ENCODE data around the gene RC3H2. TPM values are rescaled to one million over a fixed set of nuclear protein-coding genes. Genes with fewer than 3 reads are reported as not detected.
"Not testable (repeated sequence)": the region's sequence is repeated elsewhere in the genome, so short reads cannot be mapped to it uniquely, and the experiment has no call there.

The RC3H2 gene
- total RNA-seq, 1 donor from 2014 or later, result 38.3 TPM

GRCh38 chr9:122939601-122940000 is 34.4 kb upstream of the RC3H2 start:
- H3K4me1 Mint-ChIP-seq (ENCODE audit: low read depth), result peaks cover 25% of the 10 kb centered on the region
- no peaks in the 10 kb centered on the region for H3K27me3 Mint-ChIP-seq (ENCODE audit: low read depth)
- H3K36me3 Mint-ChIP-seq (ENCODE audit: low read depth), result peaks cover 32% of the 10 kb centered on the region
- no peaks in the 10 kb centered on the region for H3K9me3 Mint-ChIP-seq
- H3K27ac Mint-ChIP-seq, result no peak overlapping the region
- intact Hi-C loops (cut with micrococcal nuclease), result no loop called here
- DNase-seq (ENCODE audit: low spot score), result no peak
- H3K4me3 Mint-ChIP-seq (ENCODE audit: low read depth), result peak overlapping the region; percentile 58

- no peaks in the 10 kb centered on the region for H3K9me3 Mint-ChIP-seq
- peaks cover 26% of the 10 kb centered on the region for H3K4me1 Mint-ChIP-seq (ENCODE audit: low read depth)
- no peaks in the 10 kb centered on the region for H3K27me3 Mint-ChIP-seq (ENCODE audit: low read depth)
- DNase-seq (ENCODE audit: low spot score), result no peak
- intact Hi-C loops (cut with micrococcal nuclease), result no loop called here
- no peak overlapping the region for H3K27ac Mint-ChIP-seq
- no peak overlapping the region for H3K4me3 Mint-ChIP-seq (ENCODE audit: low read depth)
- H3K36me3 Mint-ChIP-seq (ENCODE audit: low read depth), result peaks cover 32% of the 10 kb centered on the region
Observed at GRCh38 chr9:122936883-122937282, 31.7 kb upstream of the RC3H2 start.

GRCh38 chr9:122936464-122936863 is 31.3 kb upstream of the RC3H2 start:
- Mint-ChIP-seq H3K27me3 (ENCODE audit: low read depth) (no peaks in the 10 kb centered on the region), H3K4me1 (ENCODE audit: low read depth) (peaks cover 22% of the 10 kb centered on the region), H3K9me3 (no peaks in the 10 kb centered on the region), H3K36me3 (ENCODE audit: low read depth) (peaks cover 32% of the 10 kb centered on the region), H3K4me3 (ENCODE audit: low read depth) (no peak overlapping the region), H3K27ac (no peak overlapping the region)
- intact Hi-C loops (cut with micrococcal nuclease), result no loop called here
- DNase-seq (ENCODE audit: low spot score), result no peak

GRCh38 chr9:122931226-122932121 is 26.3 kb upstream of the RC3H2 start, which contains the start of gene ZBTB26:
Gene ZBTB26 (minus strand): TSS chr9:122931512. CDS start chr9:122919934, 11,578 bp downstream.
- Mint-ChIP-seq H3K27ac (peak within 1 kb of the TSS; percentile 90), H3K9me3 (no peaks in the 10 kb centered on the region), H3K4me1 (ENCODE audit: low read depth) (peaks cover 11% of the 10 kb centered on the region), H3K27me3 (ENCODE audit: low read depth) (no peaks in the 10 kb centered on the region), H3K4me3 (ENCODE audit: low read depth) (no peak within 1 kb of the TSS), H3K36me3 (ENCODE audit: low read depth) (peaks cover 10% of the 10 kb centered on the region)
- DNase-seq (ENCODE audit: low spot score), result peak; percentile 79
- intact Hi-C loops (cut with micrococcal nuclease), result loop anchor here (1.0 kb wide), 3 partner anchors 9 to 26 kb away; partner anchors contain the start of genes RC3H2 and ZBTB6

- Mint-ChIP-seq H3K36me3 (ENCODE audit: low read depth) (peaks cover 4% of the 10 kb centered on the region), H3K27me3 (ENCODE audit: low read depth) (no peaks in the 10 kb centered on the region), H3K4me1 (ENCODE audit: low read depth) (peaks cover 11% of the 10 kb centered on the region), H3K9me3 (no peaks in the 10 kb centered on the region), H3K4me3 (ENCODE audit: low read depth) (no peak overlapping the region), H3K27ac (no peak overlapping the region)
- intact Hi-C loops (cut with micrococcal nuclease), result loop anchor here (1.0 kb wide), 3 partner anchors 10 to 25 kb away; partner anchors contain the start of genes RC3H2 and ZBTB6
- no peak for DNase-seq (ENCODE audit: low spot score)
Observed at GRCh38 chr9:122930541-122931225, 25.5 kb upstream of the RC3H2 start.

- intact Hi-C loops (cut with micrococcal nuclease), result no loop called here
- Mint-ChIP-seq H3K9me3 (no peaks in the 10 kb centered on the region), H3K4me1 (ENCODE audit: low read depth) (peaks cover 8% of the 10 kb centered on the region), H3K27ac (no peak overlapping the region), H3K4me3 (ENCODE audit: low read depth) (no peak overlapping the region), H3K27me3 (ENCODE audit: low read depth) (no peaks in the 10 kb centered on the region), H3K36me3 (ENCODE audit: low read depth) (peaks cover 1% of the 10 kb centered on the region)
- DNase-seq (ENCODE audit: low spot score), result no peak
Observed at GRCh38 chr9:122929796-122930354, 24.7 kb upstream of the RC3H2 start.

- no peak overlapping the region for H3K27ac Mint-ChIP-seq
- peaks cover 21% of the 10 kb centered on the region for H3K36me3 Mint-ChIP-seq (ENCODE audit: low read depth)
- no peak overlapping the region for H3K4me3 Mint-ChIP-seq (ENCODE audit: low read depth)
- no peaks in the 10 kb centered on the region for H3K27me3 Mint-ChIP-seq (ENCODE audit: low read depth)
- intact Hi-C loops (cut with micrococcal nuclease), result no loop called here
- no peaks in the 10 kb centered on the region for H3K9me3 Mint-ChIP-seq
- H3K4me1 Mint-ChIP-seq (ENCODE audit: low read depth), result peaks cover 7% of the 10 kb centered on the region
- DNase-seq (ENCODE audit: low spot score), result no peak
Observed at GRCh38 chr9:122923947-122924346, 18.8 kb upstream of the RC3H2 start.

GRCh38 chr9:122922713-122923112 is 17.6 kb upstream of the RC3H2 start:
- Mint-ChIP-seq H3K27me3 (ENCODE audit: low read depth) (no peaks in the 10 kb centered on the region), H3K4me1 (ENCODE audit: low read depth) (peaks cover 7% of the 10 kb centered on the region), H3K36me3 (ENCODE audit: low read depth) (peaks cover 28% of the 10 kb centered on the region), H3K9me3 (no peaks in the 10 kb centered on the region), H3K4me3 (ENCODE audit: low read depth) (no peak overlapping the region), H3K27ac (no peak overlapping the region)
- intact Hi-C loops (cut with micrococcal nuclease), result no loop called here
- DNase-seq (ENCODE audit: low spot score), result no peak

GRCh38 chr9:122918310-122918709 is 13.2 kb upstream of the RC3H2 start:
- Mint-ChIP-seq H3K4me3 (ENCODE audit: low read depth) (no peak overlapping the region), H3K27me3 (ENCODE audit: low read depth) (no peaks in the 10 kb centered on the region), H3K4me1 (ENCODE audit: low read depth) (peaks cover 4% of the 10 kb centered on the region), H3K36me3 (ENCODE audit: low read depth) (peaks cover 27% of the 10 kb centered on the region), H3K27ac (no peak overlapping the region), H3K9me3 (no peaks in the 10 kb centered on the region)
- intact Hi-C loops (cut with micrococcal nuclease), result no loop called here
- no peak for DNase-seq (ENCODE audit: low spot score)

- Mint-ChIP-seq H3K9me3 (no peaks in the 10 kb centered on the region), H3K27ac (peak within 1 kb of the TSS; percentile 95), H3K36me3 (ENCODE audit: low read depth) (peaks cover 43% of the 10 kb centered on the region), H3K27me3 (ENCODE audit: low read depth) (no peaks in the 10 kb centered on the region), H3K4me3 (ENCODE audit: low read depth) (peak within 1 kb of the TSS; percentile 93), H3K4me1 (ENCODE audit: low read depth) (peaks cover 24% of the 10 kb centered on the region)
- intact Hi-C loops (cut with micrococcal nuclease), result loop anchor here (1.0 to 5.0 kb wide), 3 partner anchors 8 to 354 kb away; partner anchors contain the start of genes RC3H2, STRBP and ZBTB26
- DNase-seq (ENCODE audit: low spot score), result peak; percentile 62
Observed at GRCh38 chr9:122912964-122913673, 8.0 kb upstream of the RC3H2 start, which contains the start of gene ZBTB6. Gene ZBTB6 (minus strand): TSS chr9:122913323. CDS start chr9:122912072, 1,251 bp downstream.

- DNase-seq (ENCODE audit: low spot score), result no peak
- intact Hi-C loops (cut with micrococcal nuclease), result loop anchor here (5.0 kb wide), 1 partner anchor 355 kb away; the partner anchor contains the start of gene STRBP
- no peaks in the 10 kb centered on the region for H3K27me3 Mint-ChIP-seq (ENCODE audit: low read depth)
- H3K4me1 Mint-ChIP-seq (ENCODE audit: low read depth), result peaks cover 24% of the 10 kb centered on the region
- H3K9me3 Mint-ChIP-seq, result no peaks in the 10 kb centered on the region
- H3K27ac Mint-ChIP-seq, result peak overlapping the region; percentile 95
- peak overlapping the region; percentile 93 for H3K4me3 Mint-ChIP-seq (ENCODE audit: low read depth)
- H3K36me3 Mint-ChIP-seq (ENCODE audit: low read depth), result peaks cover 47% of the 10 kb centered on the region
Observed at GRCh38 chr9:122912671-122912963, 7.5 kb upstream of the RC3H2 start.

GRCh38 chr9:122906122-122906521 is 963 bp upstream of the RC3H2 start:
- intact Hi-C loops (cut with micrococcal nuclease), result loop anchor here (10.0 kb wide), 1 partner anchor 439 kb away; no protein-coding TSS in a partner anchor
- not testable (repeated sequence) for DNase-seq (ENCODE audit: low spot score); H3K27me3 Mint-ChIP-seq (ENCODE audit: low read depth); H3K4me3 Mint-ChIP-seq (ENCODE audit: low read depth); H3K9me3 Mint-ChIP-seq; H3K27ac Mint-ChIP-seq
- Mint-ChIP-seq H3K4me1 (ENCODE audit: low read depth) (peaks cover 16% of the 10 kb centered on the region), H3K36me3 (ENCODE audit: low read depth) (peaks cover 33% of the 10 kb centered on the region)
